ENCODE data around the gene MED1.
A peak's percentile ranks its signal among the peaks of the same experiment; 100 is the strongest.
"Not testable (repeated sequence)": the region's sequence is repeated elsewhere in the genome, so short reads cannot be mapped to it uniquely, and the experiment has no call there.

Gene MED1

DNA sequence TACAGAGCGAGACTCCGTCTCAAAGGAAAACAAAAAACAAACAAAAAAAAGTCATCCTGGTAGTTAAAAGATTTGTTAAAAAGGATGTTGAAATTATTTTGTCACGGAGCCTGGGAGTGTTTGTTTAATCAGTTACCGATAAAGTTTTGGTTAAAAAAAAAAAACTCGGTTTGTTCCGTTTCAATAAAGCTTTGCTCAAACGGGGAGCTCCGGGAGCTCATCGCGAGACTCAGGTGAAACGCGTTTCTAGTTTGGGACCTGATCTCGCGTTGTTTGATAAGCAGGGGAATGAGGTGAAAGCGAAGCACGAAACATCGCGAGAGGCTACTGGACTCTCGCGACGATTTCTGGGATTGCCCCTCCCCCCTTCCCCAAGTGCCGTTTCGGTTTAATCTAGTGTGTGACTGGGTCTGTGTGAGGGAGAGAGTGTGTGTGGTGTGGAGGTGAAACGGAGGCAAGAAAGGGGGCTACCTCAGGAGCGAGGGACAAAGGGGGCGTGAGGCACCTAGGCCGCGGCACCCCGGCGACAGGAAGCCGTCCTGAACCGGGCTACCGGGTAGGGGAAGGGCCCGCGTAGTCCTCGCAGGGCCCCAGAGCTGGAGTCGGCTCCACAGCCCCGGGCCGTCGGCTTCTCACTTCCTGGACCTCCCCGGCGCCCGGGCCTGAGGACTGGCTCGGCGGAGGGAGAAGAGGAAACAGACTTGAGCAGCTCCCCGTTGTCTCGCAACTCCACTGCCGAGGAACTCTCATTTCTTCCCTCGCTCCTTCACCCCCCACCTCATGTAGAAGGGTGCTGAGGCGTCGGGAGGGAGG is 10.3 kb upstream of the MED1 start, which contains the start of gene CDK12:
TSS of gene CDK12 (plus strand) at position 374 of the 813 bp plus-strand sequence. CDS start 586 bp downstream, outside the sequence.
- peak; percentile 99 for DNase-seq (ENCODE audit: extremely low spot score)
- ChIA-PET POLR2A (interaction anchor here (0.6 to 2.2 kb wide), 6 partner anchors 8 to 26 kb away, joined by 4 to 23 read pairs (median 9); partner anchors contain the start of gene MED1), CTCF (interaction anchor here (0.9 to 3.0 kb wide), 4 partner anchors 10 to 27 kb away, joined by 3 to 9 read pairs (median 4); partner anchors contain the start of gene MED1)
- TF ChIP-seq, protein P1, sequence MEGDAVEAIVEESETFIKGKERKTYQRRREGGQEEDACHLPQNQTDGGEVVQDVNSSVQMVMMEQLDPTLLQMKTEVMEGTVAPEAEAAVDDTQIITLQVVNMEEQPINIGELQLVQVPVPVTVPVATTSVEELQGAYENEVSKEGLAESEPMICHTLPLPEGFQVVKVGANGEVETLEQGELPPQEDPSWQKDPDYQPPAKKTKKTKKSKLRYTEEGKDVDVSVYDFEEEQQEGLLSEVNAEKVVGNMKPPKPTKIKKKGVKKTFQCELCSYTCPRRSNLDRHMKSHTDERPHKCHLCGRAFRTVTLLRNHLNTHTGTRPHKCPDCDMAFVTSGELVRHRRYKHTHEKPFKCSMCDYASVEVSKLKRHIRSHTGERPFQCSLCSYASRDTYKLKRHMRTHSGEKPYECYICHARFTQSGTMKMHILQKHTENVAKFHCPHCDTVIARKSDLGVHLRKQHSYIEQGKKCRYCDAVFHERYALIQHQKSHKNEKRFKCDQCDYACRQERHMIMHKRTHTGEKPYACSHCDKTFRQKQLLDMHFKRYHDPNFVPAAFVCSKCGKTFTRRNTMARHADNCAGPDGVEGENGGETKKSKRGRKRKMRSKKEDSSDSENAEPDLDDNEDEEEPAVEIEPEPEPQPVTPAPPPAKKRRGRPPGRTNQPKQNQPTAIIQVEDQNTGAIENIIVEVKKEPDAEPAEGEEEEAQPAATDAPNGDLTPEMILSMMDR (IDR thresholded peaks at IDR 0.05; ENCODE audit: control extremely low read depth, extremely low read depth, low read depth, missing control alignments) = no peak

DNA sequence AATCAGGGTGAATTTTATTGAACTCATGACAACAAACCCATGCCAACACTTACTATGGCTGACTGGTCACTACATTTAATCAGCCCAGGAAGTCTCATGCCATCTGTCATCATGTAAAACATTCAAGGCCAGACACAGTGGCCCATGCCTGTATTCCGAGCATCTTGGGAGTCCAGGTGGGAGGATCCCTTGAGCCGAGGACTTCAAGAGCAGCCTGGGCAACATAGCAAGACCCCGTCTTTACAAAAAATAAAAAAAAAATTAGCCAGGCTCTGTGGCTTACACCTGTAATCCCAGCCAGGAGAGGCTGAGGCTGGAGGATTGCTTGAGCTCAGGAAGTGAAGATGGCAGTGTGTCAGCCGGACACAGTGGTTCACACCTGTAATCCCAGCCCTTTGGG is 4.9 kb upstream of the MED1 start:
- TF ChIP-seq, protein P1 (IDR thresholded peaks at IDR 0.05; ENCODE audit: control extremely low read depth, extremely low read depth, low read depth, missing control alignments) = no peak
- DNase-seq (ENCODE audit: extremely low spot score) = no peak
- CTCF ChIA-PET = no interaction called here
- POLR2A ChIA-PET = no interaction called here

DNA sequence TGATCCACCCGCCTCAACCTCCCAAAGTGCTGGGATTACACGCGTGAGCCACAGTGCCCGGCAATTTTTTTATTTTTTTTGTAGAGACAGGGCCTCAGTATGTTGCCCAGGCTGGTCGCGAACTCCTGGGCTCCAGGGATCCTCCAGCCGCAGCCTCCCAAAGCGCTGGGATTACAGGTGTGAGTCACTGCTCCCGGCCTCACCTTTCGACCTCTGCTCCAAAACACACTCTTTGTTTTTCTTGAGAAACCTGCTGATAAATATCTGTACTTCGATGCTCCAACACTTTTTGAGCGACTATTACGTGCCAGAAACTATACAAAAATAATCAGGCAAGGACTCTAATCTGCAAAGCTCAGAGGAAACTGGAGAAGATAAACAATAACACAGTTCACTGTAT is 1.0 kb downstream of the MED1 start:
- POLR2A ChIA-PET = interaction anchor here (1.6 kb wide), 1 partner anchor 12 kb away, joined by 23 read pairs; the partner anchor contains the start of gene CDK12
- DNase-seq (ENCODE audit: extremely low spot score) = no peak
- TF ChIP-seq, protein P1 (IDR thresholded peaks at IDR 0.05; ENCODE audit: control extremely low read depth, extremely low read depth, low read depth, missing control alignments) = no peak
- CTCF ChIA-PET = no interaction called here

DNA sequence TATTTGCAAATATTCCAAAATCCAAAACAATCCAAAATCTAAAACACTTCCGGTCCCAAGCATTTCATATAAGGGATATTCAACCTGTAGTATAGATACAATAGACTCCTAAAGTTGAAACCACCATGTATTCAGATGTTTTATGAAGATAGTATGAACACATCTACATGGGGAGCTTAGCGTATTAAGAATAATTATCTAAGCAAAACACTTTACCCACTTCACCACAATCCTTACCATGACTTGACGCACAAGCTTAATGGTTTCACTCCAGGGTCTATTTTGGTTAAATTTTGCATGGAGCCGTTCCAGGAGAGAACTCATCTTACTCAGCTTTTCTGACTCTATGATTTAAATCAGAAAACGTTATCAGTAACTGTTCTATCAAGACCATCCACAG is 3.5 kb downstream of the MED1 start:
- POLR2A ChIA-PET = no interaction called here
- CTCF ChIA-PET = no interaction called here
- TF ChIP-seq, protein P1 (IDR thresholded peaks at IDR 0.05; ENCODE audit: control extremely low read depth, extremely low read depth, low read depth, missing control alignments) = no peak
- no peak for DNase-seq (ENCODE audit: extremely low spot score)

DNA sequence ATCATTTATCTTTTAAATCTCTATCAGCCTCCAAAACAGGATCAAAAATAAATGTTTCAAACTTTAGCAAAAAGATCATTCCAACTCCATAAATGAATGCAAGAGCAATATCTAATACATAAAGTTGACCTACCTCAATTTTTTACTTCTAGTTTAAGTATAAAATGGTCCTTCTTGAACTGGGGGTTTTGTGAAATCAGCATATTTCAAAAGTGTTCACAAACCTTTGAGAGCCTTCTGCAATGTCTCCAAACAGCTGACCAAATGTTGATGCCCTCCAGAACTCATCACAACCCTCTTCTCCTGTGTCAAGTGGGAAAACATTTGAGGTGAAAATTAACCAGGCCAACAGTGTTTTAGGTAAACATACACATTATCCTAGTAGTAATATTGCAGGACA is 7.7 kb downstream of the MED1 start:
- ChIA-PET CTCF (no interaction called here), POLR2A (no interaction called here)
- DNase-seq (ENCODE audit: extremely low spot score) = no peak
- TF ChIP-seq, protein P1 (IDR thresholded peaks at IDR 0.05; ENCODE audit: control extremely low read depth, extremely low read depth, low read depth, missing control alignments) = no peak

DNA sequence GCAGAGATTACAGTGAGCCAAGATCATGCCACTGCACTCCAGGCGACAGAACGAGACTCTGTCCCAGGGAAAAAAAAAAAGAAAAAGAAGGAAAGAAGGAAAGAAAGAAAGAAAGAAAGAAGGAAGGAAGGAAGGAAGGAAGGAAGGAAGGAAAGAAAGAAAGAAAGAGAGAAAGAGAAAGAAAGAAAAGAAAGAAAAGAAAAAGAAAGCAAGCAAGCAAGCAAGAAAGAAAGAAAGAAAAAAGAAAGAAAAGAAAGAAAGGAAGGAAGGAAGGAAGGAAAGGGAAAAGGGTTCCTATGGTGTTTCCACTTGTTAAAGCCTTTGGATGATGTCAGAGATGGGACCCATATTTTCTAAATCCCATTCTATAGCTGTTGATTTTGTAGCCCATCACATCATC is 11.2 kb downstream of the MED1 start:
- DNase-seq (ENCODE audit: extremely low spot score); POLR2A ChIA-PET; CTCF ChIA-PET: not testable (repeated sequence)

DNA sequence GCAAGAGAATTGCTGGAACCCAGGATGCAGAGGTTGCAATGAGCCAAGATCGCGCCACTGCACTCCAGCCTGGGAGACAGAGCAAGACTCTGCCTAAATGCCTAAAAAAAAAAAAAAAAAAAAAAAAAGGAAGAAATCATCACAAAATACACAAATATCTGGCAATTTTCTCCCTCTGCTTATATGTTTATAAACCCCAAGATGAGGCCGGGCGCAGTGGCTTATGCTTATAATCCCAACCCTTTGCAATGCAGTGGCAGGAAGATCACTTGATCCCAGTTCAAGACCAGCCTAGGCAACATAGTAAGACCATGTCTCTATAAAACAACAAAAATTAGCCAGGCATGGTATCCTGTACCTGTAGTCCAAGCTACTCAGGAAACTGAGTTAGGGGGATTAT is 21.5 kb downstream of the MED1 start:
- no peak for DNase-seq (ENCODE audit: extremely low spot score)
- TF ChIP-seq, protein P1 (IDR thresholded peaks at IDR 0.05; ENCODE audit: control extremely low read depth, extremely low read depth, low read depth, missing control alignments) = no peak
- ChIA-PET POLR2A (no interaction called here), CTCF (no interaction called here)

Data from GM10248 (cell line).